Epithelial cell of proximal tubule (primary cell): Measurements from ENCODE around the gene PTPRT. TPM values are rescaled to one million over a fixed set of nuclear protein-coding genes. Genes with fewer than 3 reads are reported as not detected.

Source experiments
- DNase-seq: peaks from one replicate; pipeline ENCODE4 v3.0.0-alpha.2; 2011; ENCODE audit warnings: low read depth
- H3K4me3 ChIP-seq: 2 replicates; pipeline ENCODE4 v1.5.1; 2011; ENCODE audit warnings: low read depth, mild to moderate bottlenecking, low read length
- total RNA-seq: library from RNA; depleted of rRNA; stranded (reverse); fragments of >200 nt; gene quantifications from 2 replicates; pipeline ENCODE4 v1.2.3, GENCODE V29; 2015
- TF ChIP-seq, protein P1 (sequence below): conservative IDR thresholded peaks from 2 replicates; pipeline ENCODE4 v1.5.1; 2012; ENCODE audit warnings: low read depth, mild to moderate bottlenecking, low read length

Gene PTPRT
- total RNA-seq, 1 donor from 2014 or later = not detected

DNA sequence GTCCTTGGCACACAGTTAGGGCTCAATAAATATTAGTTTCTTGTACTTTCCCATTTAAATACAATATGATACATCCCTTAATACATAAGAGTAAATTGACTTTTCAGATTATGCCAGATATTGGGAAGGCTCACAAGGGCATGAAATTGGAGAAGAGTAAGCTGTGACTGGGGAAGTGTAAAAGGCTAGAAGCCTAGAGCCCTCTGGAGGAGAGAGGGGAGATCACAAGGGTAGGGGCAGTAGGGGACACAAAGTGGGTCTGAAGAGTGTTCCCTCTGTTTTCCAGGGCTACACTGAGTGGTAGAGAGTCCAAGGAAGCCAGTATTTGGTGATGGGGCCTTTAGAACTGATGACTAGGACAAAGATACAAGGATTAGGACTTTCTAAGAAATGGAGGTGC is 1008.6 kb downstream of the PTPRT start:
- H3K4me3 ChIP-seq = no peak overlapping the region
- TF ChIP-seq, protein P1, sequence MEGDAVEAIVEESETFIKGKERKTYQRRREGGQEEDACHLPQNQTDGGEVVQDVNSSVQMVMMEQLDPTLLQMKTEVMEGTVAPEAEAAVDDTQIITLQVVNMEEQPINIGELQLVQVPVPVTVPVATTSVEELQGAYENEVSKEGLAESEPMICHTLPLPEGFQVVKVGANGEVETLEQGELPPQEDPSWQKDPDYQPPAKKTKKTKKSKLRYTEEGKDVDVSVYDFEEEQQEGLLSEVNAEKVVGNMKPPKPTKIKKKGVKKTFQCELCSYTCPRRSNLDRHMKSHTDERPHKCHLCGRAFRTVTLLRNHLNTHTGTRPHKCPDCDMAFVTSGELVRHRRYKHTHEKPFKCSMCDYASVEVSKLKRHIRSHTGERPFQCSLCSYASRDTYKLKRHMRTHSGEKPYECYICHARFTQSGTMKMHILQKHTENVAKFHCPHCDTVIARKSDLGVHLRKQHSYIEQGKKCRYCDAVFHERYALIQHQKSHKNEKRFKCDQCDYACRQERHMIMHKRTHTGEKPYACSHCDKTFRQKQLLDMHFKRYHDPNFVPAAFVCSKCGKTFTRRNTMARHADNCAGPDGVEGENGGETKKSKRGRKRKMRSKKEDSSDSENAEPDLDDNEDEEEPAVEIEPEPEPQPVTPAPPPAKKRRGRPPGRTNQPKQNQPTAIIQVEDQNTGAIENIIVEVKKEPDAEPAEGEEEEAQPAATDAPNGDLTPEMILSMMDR = no peak
- DNase-seq = no peak

DNA sequence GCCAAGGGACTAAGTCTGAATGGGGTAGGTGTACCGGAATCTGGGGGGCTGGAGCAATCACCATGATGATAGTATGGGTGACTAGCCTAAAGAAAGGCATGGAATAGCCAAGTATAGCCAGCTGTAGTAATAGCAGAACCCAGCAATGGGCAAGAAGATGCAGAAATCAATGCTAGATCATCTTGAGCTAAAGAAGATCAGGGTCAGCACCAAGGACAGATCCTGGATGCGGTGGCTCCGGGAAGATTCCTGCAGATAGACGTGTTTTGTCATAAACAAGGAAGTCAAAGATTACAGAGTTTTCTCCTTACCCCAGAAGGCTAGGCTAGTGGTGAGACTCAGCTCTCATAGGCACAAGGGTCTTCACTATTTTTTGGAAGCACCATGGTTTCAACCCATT is 1009.9 kb downstream of the PTPRT start:
- H3K4me3 ChIP-seq = no peak overlapping the region
- TF ChIP-seq, protein P1 = no peak
- no peak for DNase-seq

- TF ChIP-seq, protein P1 = no peak
- H3K4me3 ChIP-seq = no peak overlapping the region
These were observed 1016.3 kb downstream of the PTPRT start for GRCh38 chr20:42173440-42173839.

DNA sequence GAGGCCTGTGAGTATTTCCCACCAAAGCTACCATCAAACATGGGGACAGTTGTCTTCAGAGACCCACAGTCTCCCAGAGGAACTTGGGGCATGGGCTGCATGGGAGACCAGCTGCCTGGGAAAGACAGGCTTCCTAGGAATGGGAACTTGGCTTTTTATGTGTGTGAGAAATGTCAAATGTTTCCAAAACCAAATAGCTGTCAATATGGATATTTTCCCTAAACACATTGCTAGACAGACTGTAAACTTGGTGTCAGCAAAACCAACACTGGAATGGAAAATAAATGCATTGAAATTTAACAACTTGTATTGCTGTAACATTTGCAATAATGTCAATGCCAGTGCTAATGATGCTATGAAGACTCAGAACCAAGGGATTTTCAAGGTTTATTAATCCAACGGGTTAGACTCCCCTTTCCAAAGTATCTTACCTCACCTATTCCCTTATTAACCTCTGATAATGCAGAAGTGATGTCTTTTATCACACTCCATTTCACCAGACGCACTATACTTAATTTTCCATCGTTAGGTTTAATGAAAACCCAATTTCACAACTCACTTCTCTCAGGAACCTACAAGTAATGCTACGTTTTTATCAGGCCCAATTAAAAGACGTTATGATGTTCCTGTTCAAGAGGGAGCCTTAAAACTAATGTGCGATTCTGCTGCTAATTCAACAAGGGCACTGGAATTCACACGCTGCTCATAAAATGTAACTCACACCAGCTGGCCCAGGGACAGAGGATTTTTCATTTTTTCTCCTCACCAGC is 1025.4 kb downstream of the PTPRT start:
- no peak for DNase-seq
- TF ChIP-seq, protein P1 = no peak
- no peak overlapping the region for H3K4me3 ChIP-seq

More at GRCh38 chr20:42173440-42173839, 1016.3 kb downstream of the PTPRT start:
- DNase-seq = no peak

DNA sequence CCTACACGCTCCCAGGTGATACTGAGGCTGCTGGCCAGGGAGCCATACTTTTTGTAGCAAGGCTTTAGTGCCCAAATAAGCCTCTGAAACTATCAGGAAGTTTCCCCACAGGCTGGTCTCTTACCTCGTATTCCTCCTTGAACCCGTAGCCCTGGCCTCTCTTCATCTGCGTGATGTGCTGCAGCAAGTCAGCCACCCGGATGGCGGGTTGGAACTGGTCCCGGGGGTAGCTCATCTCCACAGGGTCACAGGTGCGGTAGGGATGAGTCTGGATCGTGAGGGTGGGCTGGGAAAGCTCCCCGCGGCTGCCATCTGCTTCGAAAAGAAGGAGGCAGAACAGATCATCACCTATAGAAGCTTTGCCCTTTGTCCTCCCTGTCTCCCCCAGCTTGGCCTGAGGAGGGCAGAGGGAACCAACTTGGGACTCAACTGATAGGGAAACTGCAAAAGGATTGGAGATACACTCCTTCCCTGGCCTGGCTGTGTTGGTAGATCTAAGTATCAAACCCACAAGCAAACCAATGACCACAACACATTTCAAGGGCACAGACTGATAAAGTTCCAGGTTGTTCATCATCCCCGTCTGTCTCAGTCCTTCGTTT is 1028.4 kb downstream of the PTPRT start:
- TF ChIP-seq, protein P1 = no peak
- H3K4me3 ChIP-seq = no peak overlapping the region
- no peak for DNase-seq

- no peak for DNase-seq
- no peak overlapping the region for H3K4me3 ChIP-seq
- TF ChIP-seq, protein P1 = no peak
These were observed 1029.9 kb downstream of the PTPRT start for GRCh38 chr20:42159808-42160207.
